HG02870 (cell line): ENCODE data around the gene ADAMTSL3.
"Not testable (repeated sequence)": the region's sequence is repeated elsewhere in the genome, so short reads cannot be mapped to it uniquely, and the experiment has no call there.

Source experiments
- ATAC-seq: cut with Tn5 transposase; IDR thresholded peaks from one replicate; pipeline ENCODE4 v1.9.1; 2021; ENCODE audit warnings: mild to moderate bottlenecking, moderate library complexity; ENCODE audit not compliant: unreplicated experiment

The ADAMTSL3 gene

DNA sequence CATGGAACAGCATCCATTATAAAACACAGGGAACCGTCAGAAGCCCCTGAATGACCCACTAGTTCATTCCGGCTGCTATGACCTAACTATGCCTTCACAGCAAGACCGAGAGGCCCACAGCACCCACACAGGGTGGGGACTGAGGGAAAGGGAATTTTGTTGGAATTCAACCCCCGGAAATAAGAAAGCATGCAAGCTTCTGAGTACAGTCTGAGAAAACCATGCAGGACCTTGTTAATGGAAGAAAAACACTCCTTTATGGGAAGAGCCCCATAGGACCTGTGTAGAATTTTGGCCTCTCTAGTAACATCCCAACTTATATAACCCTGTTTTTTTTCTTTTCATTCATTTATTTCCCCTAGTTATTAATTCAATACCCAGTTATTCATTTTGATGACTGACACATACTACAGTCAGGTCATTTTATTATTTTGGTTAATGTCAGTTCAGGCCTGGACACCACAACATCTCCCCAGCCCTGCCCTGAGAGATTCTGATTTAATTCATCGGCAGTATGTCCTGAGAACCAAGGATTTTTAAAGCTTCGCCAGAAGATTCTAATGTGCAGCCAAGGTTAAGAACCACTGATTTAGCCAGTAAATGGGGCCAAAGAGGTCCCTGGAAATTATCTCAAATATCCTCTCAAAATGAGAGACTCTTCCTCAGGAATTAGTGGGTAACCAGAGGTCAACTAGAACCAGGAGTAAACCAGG lies 350.0 kb downstream of the ADAMTSL3 start:
- ATAC-seq: no peak

DNA sequence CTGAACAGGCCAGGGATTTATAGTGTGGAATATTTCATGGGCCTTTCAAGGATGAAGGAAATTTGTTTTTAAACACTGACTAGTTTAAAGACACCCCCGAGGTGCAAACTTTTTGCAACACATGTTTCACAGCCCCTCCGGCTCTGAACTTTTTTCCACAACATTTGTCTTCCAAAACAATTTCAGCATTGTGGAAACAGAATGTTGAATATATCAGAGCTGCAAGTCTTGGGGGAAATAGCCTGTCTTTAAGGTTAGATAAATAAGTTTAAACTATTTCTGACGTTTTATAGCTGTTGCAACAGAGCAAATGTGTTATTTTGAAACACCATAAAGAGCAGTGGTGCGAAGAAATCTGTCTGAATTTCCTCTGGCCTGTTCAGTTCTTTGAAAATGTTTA lies 352.5 kb downstream of the ADAMTSL3 start:
- ATAC-seq: no peak

DNA sequence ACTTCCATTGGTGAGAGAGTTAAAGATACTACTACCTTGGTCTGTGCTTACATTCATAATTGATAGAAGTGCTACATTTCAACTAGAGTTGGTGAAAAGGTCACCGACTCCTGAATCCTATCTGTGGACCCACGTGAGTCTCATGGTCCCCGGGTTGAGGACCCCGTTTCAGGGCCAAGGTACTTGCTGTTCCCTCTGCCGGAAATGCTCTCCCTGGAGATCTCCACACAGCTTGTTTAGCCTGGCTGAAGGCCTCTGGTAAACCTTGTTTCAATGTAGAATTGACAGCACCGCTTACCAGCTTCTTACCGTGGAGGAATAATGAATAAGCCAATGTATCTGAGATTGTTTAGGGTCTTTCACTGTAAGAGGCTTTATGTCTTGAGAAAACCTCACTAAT lies 355.7 kb downstream of the ADAMTSL3 start:
- no peak for ATAC-seq

DNA sequence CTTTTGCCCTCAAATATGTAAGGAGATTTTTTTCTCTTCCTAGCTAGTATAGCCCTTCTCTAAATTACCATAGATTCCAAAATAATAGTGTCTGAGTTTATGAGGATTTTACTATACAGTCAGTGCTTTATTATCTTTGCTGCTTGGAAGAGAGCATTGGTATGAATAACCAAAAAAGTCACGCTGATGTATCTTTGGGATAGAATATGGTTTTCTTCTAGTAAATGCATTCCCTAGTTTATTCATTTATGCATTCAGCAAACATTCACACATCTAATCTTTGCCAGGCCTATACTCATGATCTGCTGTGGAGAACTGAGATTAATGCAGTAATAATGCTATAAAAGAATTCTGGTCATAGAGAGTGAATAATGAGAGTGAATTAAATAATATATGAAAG lies 356.3 kb downstream of the ADAMTSL3 start:
- ATAC-seq: no peak

DNA sequence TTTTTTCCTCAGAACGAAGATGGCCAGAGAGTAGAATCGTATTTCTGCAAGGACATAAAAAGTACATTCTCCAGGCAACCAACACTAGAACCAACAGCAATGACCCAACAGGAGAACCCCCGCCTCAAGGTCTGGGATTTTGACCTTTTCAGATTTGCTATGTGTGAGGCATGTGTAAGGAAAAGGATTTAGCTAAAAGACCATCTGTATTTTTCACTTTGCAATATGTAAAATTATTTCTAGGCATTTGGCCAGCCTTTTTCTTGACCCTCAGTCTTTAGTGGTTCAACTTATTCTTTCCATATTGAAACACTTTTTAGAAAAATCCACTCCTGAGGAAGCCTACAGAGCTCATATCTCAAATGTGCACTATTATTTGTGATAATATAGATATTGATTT lies 362.4 kb downstream of the ADAMTSL3 start:
- no peak for ATAC-seq

DNA sequence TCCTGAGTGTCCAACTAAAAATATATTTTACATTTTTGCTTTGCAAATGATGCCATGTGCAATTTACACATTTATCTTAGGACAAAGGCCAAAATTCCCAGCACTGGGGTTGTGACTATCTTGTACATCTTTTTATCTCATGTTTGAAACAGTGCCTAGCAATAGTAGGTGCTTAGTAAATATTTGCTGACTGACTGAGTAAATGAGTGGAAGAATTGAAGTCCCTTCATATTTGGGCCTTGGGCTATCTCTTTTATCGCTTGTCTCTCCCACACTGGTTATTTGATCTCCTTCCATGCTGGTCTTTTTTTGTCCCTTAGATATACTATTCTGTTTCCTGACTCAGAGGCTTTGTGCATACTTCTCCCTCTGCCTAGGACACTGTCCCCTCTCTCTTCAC lies 368.6 kb downstream of the ADAMTSL3 start:
- ATAC-seq: no peak

DNA sequence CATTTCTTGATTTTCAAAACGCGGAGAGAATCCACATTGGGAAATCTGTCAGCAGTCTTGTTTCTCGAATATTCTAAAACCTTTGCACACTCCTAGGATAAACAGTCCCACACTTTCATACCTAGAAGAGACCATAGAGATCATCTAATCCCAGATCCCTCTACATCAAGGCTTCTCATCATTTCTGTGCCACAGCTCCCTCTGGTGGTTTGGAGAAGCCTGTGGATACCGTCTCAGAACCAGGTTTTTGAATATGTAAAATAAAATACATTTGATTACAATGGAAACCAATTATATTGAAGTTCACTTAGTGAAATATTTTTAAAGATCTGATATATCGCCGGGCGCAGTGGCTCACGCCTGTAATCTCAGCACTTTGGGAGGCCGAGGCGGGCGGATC lies 369.7 kb downstream of the ADAMTSL3 start:
- no peak for ATAC-seq

DNA sequence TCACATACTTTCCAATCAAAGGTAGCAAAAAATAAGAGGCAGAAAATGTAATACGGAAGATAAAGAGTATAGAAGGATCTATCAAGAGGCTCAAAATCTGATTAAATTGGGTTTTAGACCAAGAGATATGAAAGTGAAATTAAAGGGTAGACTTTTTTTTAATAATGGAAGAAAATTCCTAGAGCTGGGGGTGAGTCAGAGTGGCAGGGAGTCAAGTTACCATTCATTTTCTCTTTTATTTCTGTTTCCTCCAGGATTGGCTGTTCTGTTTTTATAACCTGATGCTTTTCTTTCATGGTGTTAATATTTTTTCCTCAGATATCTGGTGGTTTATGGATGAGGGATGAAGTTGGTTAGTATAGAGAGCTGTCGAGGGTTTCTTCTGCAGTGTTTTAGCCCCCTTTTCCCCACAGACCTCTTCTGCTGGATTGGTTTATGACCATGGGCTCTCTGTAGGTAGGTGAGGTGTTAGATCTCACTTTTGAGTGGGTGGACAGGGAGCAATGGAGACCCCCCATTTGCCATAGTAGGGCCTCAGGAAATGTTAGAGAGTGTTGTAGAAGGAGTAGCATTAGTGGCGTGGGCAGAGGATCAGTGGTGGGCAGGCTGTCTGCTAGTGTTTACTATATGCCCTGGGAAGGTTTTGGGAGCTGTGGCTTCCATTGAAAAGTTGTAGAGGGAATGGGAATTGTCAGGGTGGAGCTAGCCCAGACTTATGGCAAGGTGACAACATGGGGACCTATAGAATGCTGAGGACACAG lies 380.1 kb downstream of the ADAMTSL3 start:
- no peak for ATAC-seq

DNA sequence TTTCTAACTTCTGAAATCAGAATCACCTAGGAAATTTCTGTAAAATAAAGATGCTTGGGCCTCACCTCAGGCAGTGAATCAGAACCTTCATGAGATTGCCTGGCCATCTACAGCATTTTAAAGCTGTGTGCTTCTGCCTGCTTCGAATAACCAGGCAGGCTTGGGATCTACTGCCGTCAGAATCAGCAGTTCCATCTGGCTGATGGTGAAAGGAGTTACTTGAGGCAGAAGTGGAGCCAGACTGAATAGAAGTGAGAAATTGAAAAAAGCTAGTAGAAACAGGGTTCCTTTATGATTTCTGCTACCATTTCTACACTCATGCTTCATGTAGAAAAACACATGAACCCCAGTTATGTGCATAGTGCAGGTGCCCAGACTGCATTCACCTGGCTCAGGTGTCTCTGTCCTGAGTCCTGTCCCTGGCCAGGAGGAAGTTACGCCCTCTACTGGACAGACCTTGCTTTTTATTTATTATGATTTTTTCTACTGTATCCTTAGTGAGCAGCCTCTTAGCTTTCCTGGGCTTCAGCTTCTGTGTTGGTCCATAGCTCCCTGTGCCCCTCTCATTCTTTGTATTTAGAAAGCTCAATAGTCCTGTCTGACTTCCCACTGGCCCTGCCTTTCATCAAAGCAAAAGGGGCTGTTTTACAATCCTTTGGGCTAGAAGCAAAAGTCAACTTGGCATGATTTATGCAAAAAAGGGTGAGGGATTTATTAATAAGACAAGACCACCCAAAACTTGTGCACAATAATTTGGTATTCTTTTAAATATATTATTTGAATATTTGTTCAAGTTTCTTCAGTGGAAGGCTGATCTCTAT lies 380.9 kb downstream of the ADAMTSL3 start:
- no peak for ATAC-seq

DNA sequence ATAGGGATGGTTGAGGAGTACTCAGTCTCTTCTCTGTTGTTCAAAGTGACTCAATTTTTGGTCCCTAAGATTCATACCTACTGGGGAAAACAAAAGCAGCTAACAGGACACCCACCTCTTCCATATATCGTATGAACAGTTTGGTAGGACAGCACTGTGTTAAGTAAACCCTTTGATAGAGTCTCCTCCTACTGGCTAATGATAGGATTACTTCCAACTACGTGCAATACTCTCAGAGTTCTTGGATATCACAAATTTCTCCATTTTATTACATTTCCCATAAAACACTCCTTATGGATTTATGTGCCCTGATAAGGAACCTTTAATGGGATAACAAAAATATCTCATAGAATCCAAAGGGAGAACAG lies 381.5 kb downstream of the ADAMTSL3 start:
- no peak for ATAC-seq

DNA sequence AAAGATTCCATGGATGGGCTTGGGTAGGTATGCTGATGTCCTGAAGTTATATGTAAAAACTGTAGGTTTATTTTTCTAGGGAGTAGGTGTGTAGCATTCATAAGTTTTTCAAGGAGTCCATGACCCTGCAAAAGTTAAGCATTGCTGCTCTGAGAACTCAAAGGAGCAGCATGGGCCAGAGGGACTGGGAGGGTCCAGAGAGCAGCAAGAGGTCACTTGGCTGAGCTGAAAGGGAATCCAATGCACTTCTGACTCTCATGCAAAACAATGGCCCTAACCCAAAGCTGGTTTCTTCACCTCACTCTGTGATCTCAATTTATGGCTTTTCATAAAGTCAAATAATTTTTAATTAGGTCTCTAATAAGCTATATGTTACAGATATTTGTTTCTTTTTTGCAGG lies 383.4 kb downstream of the ADAMTSL3 start:
- no peak for ATAC-seq

DNA sequence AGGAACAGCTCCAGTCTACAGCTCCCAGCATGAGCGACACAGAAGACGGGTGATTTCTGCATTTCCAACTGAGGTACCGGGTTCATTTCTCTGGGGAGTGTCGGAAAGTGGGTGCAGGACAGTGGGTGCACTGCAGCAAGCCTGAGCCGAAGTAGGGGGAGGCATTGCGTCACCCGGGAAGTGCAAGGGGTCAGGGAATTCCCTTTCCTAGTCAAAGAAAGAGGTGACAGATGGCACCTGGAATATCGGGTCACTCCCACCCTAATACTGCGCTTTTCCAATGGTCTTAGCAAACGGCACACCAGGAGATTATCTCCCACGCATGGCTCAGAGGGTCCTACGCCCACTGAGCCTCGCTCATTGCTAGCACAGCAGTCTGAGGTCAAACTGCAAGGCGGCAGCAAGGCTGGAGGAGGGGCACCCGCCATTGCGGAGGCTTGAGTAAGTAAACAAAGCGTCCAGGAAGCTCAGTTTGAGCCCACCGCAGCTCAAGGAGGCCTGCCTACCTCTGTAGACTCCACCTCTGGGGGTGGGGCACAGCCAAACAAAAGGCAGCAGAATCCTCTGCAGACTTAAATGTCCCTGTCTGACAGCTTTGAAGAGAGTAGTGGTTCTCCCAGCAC lies 388.6 kb downstream of the ADAMTSL3 start:
- not testable (repeated sequence) for ATAC-seq

DNA sequence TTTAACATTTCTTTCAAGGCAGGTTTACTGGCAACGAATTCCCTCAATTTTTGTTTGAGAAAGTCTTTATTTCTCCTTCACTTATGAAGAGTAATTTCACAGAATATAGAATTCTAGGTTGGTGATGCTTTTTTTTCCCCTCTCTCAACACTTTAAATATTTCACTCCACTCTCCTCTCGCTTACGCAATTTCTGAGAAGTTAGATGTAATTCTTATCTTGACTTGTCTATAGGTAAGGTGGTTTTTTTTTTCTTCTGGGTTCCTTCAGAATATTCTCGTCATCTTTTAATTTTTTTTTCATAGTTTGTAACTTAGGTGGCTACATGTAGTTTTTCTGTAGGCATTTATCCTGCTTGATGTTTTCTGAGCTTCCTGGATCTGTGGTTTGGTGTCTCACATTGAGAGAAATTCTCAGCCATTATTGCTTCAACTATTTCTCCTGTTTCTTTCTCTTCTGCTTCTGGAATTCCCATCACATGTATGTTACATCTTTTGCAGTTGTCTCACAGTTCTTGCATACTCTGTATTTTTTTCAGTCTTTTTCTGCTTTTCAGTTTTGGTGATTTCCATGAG lies 392.2 kb downstream of the ADAMTSL3 start:
- no peak for ATAC-seq

DNA sequence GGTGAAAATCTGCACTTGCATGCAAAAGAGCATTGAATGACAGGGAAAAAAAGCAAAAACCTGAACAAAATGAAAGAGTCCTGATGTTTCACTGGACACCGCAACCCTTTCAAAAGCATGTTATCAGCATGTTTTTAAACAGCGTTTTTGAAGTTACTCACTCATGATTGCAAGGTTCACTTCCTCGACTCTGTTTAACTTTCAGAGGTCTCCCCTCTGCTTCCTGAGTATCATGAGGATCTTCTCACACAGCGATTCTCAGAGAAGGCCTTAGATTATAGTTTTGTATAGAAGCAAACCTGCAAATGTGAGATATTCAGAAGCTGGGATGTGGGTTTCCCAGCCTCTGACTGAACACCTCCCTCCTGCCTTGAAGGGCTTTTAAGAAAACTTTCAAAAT lies 395.6 kb downstream of the ADAMTSL3 start:
- not testable (repeated sequence) for ATAC-seq

DNA sequence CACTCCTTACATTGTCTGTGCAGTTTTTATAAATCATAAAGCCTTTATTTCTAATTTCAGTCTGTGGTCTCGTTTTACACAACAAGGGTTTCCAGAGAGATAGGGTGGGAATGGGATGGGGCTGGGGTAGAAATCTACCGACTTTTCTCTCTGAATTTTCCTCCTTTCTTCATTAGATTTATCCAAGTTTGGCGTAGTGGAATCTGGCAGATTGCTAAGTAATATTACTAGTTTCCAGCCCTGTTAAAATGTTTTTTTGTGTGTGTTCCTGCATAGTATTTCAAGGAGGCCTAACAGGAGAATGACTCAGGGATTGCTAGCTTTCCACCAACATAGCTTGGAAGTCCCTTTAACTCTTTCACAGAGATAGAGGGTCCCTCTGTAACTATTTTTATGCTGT lies 396.2 kb downstream of the ADAMTSL3 start:
- ATAC-seq: no peak

DNA sequence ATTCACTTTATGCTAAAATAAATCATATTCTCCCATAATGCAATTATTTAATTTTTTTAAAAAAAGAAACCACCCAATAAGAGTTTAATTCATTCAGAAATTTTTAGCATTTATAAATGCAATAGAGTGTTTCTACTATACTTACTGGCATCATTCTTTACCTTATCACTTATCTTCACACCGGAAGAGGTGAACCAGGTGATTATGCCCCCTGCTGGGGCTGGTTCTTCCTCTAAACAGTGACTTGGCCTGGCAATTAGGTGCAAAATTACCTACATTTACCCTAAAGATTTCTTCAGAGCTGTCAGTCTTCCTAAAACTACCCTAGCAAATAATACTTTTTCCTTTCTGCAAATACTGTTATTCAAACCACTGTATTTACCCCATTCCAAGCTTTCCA lies 397.2 kb downstream of the ADAMTSL3 start:
- not testable (repeated sequence) for ATAC-seq

DNA sequence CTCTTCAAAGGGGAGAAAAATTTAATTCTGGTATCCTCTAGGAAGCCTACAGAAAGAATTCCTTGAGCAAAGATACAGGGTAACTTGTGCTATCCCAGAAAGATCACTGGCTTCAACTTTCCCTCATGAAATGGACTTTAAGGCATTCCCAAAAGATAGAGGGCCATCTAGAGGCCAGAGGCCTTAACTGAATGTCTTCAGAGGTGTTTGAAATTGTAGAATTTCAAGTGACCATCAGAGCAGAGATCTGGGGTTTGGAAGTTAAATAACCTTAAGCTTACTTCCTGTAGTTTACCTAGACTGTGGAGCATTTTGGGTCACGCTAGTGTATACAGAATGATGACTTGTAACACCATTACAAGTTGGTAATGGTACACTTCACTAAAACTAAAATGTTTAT lies 400.6 kb downstream of the ADAMTSL3 start:
- not testable (repeated sequence) for ATAC-seq

DNA sequence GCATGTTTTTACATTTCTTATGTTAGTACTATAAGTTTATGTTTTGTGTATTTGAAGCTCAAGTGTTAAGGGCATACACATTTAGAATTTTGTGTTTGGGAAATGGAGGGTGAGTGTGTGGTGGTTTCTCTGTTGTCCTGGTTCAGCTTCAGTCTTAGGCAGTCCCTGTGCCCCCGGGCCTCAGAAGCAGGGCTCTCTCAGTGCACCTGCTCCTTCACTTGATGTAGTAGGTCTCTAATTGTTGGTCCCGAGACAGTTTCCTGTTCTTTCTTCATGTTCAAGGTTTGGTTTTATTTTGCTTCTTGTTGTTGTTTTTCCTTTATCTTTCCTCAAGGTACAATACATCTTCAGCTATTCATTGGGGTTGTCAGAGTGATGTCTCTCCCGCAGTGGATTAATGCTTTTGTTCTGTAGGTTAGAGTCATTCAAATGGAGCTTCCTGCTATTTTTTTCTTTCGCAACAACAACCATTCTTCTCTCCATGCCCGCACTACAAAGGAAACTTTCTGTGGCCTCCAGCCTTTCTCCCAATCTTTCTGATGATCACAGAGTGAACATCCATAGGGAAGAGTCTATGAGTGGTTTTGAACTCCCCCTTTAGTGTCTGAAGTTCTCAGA lies 403.9 kb downstream of the ADAMTSL3 start:
- no peak for ATAC-seq

DNA sequence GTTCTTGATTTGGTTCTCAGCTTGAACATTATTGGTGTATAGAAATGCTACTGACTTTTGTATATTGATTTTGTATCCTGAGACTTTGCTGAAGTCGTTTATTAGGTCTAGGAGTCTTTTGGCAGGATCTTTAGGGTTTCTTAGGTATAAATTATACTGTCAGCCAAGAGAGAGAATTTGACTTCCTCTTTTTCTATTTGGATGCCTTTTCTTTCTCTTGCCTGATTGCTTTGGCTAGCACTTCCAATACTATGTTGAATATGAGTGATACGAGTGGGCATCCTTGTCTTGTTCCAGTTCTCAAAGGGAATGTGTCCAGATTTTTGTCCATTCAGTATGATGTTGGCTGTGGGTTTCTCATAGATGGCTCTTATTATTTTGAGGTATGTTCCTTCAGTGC lies 409.8 kb downstream of the ADAMTSL3 start:
- not testable (repeated sequence) for ATAC-seq

DNA sequence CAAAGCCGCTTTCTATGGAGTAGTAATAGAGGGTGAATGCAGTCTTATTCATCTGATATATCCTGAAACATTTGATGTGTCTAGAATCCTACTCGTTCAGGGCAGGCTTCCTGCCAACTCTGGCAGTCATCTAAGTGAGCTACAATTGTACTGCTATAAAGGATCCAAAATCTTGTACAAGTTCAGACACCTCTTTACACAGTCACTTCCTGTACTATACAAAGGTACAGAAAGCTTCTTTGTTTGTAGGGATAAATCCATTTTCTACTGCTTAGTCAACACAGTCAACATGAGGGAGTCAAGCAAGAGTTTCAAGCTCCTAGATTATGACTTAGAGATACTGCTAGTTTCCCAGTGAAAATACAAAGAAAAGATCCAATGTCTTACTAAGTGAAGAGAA lies 414.8 kb downstream of the ADAMTSL3 start:
- not testable (repeated sequence) for ATAC-seq
